Spleen (tissue), 7 donors: Measurements from ENCODE around the gene TNS1.

Experiments used
- CTCF ChIP-seq, 11 experiments: fragments of 200-600 bp in 7 of 11; fragments of 450-650 bp in 4 of 11; sonication (generic) in 4 of 11; IDR thresholded peaks in 8 of 11; conservative IDR thresholded peaks in 3 of 11; 1 replicate in 7 of 11; 2 replicates in 4 of 11; pipeline versions ENCODE4 v1.4.0 to v1.8.0; 2016 to 2021; ENCODE audit warnings: antibody characterized with exemption in 11 of 11, inconsistent platforms in 4 of 11, mild to moderate bottlenecking in 1 of 11
- POLR2A ChIP-seq, 3 donors: fragments of 450-650 bp; IDR thresholded peaks; one replicate each; pipeline ENCODE4 v1.5.1; 2017; ENCODE audit warnings: antibody characterized with exemption in 3 of 3, mild to moderate bottlenecking in 1 of 3
- POLR2AphosphoS5 ChIP-seq, 3 donors: sonication (generic); formaldehyde crosslinking; IDR thresholded peaks; one replicate each; pipeline ENCODE4 v1.5.1; 2017; ENCODE audit warnings: antibody characterized with exemption in 3 of 3
- donor health status: DM: no; HTN: no; CAD: no; lungs with moderate emphysema.
- donor health status: DM: no; HTN: no; CAD: no.
- donor health status: DM: no; HTN: no; CAD: no.

- TF ChIP-seq CTCF (IDR thresholded peaks at IDR 0.05 in 8 of 11, conservative IDR thresholded peaks at IDR 0.05 in 3 of 11) (no peak), POLR2AphosphoS5 (IDR thresholded peaks at IDR 0.05) (no peak), POLR2A (IDR thresholded peaks at IDR 0.05) (no peak)
Measured at GRCh38 chr2:217792626-217793527, 209.9 kb downstream of the TNS1 start.
